NCI-H2107 treated with DMSO at 0.1 percent for 48 hours (cell line): Measurements from ENCODE around the gene MAIP1.

Experiments used
- DNase-seq: peaks from one replicate; lab custom pipeline; 2025; ENCODE audit not compliant: unreplicated experiment; lab: John Stamatoyannopoulos, UW

The MAIP1 gene

DNA sequence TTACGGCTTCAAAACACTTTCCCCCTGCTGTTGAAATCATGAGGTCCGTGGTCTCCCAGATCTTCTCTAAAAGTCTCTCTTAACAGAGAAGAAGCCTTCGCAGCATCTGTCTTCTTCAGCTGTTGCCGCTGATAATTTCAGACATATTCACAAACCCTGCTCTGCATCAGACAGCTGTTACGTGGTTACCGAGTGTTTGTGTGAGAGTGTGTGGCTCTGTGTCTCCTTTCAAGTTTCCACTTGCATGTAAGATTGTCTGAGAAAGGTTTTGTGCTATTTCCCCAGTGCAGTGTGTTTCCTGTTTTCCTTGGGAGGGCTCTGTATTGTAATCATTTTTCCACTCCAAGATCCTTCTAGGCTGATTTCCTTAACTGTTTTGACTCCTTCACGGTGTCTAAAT is 32.8 kb downstream of the MAIP1 start:
- no peak for DNase-seq

- DNase-seq = no peak
Observed at GRCh38 chr2:199989822-199990221, 34.4 kb downstream of the MAIP1 start.

GRCh38 chr2:199991691-199992090 is 36.3 kb downstream of the MAIP1 start:
- DNase-seq = no peak

DNA sequence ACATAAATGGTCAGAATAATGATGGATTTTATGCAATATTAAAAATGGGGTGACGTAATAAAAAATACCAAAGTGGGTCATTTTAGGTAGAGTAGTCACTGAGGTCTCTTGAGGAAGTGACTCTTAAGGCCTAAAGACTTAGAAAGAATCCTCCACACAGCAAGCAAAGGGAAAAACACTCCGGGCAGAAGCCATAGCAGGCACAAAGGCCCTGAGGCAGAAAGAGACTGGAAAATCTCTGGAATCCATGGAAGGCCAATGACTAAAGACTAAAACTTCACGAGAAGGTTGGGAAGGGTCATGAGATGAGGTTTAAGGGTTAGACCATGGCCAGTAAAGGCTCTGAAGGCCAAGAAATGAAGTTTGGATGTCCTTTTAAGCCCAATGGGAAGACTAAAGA is 36.9 kb downstream of the MAIP1 start:
- DNase-seq = no peak

DNA sequence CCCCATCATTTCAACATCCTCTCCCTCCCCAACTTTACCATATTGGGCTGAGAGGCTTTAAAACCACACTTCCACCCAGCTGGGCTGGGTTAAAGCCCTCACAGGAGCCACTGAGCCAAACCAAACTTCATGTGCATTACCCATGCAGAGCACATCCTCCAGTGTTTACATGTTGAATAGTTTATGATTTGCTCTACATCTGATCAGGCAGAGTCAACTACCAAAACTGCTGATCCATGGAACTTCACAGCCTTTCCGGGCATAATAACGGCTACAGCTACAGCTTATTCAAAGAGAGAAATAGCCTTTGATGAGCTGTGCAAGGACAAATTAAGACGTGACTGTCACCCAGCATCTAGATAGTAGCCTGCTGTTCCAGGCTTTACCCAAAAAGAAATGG is 39.0 kb downstream of the MAIP1 start:
- no peak for DNase-seq

- no peak for DNase-seq
Observed at GRCh38 chr2:199994896-199995295, 39.5 kb downstream of the MAIP1 start.

- DNase-seq = no peak
Observed at GRCh38 chr2:199997296-199997695, 41.9 kb downstream of the MAIP1 start.

DNA sequence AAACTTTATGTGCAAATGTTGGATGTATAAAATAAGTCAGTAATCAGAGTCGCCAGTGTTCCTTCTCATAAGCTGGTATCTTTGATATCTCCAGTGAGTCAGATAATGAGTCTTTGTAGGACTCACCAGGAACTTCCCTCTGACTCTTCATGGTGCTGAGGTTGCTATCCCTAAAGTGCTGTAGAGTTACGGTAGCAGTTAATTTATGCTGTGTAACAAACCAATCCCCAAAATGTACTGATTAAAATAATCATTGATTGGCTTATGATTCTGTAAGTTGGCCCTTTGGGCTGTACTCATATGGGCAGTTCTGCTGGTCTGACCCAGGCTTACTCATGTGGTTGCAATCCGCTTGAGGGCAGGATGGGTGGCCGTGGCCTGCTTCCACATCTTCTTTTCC is 43.8 kb downstream of the MAIP1 start:
- no peak for DNase-seq

GRCh38 chr2:200000444-200001163 is 45.2 kb downstream of the MAIP1 start:
- DNase-seq = no peak

GRCh38 chr2:200003444-200003843 is 48.1 kb downstream of the MAIP1 start:
- DNase-seq = no peak

DNA sequence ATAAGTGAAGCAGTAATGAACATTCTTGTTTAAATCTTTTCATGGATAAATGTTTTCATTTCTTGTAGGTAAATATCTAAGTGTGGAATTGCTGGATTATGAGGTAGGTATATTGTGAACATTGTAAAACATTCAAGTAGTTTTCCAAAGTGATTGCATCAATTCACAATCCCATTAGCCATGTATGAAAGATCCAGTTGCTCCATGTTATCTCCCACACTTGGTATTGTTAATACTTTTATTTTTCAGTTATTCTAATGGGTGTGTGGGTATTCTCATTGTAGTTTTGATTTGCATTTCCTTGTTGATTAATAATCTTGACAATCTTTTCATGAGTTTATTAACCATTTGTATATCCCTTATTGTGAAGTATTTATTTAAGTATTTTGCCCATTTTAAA is 50.3 kb downstream of the MAIP1 start:
- DNase-seq = no peak

GRCh38 chr2:200007306-200007705 is 51.9 kb downstream of the MAIP1 start:
- DNase-seq = no peak

GRCh38 chr2:200012401-200012800 is 57.0 kb downstream of the MAIP1 start:
- no peak for DNase-seq
